ENCODE data around the gene PTK7. TPM values are rescaled to one million over a fixed set of nuclear protein-coding genes. Genes with fewer than 3 reads are reported as not detected.
A peak's percentile ranks its signal among the peaks of the same experiment; 100 is the strongest.

Gene PTK7
- total RNA-seq, 1 experiment from 2014 or later, result 105 TPM

GRCh38 chr6:43125555-43125954 is 49.4 kb downstream of the PTK7 start:
- Histone ChIP-seq H3K79me2 (ENCODE audit: insufficient read depth, low read length) (peaks cover 42% of the 10 kb centered on the region), H3K4me2 (ENCODE audit: low read length) (peak overlapping the region; percentile 58), H3K4me3 (replicated peaks in 1 of 2; ENCODE audit: low read depth in 1 of 2, low read length in 2 of 2) (no peak overlapping the region), H3K9ac (ENCODE audit: low read length) (peak overlapping the region; percentile 23; the same call in 1 of the 2 replicates), H3K4me1 (ENCODE audit: control insufficient read depth in 1 of 2, insufficient read depth in 2 of 2, low read length in 2 of 2) (peaks cover 67 to 70% of the 10 kb centered on the region in 2 experiments), H3K36me3 (ENCODE audit: control insufficient read depth in 1 of 2, insufficient read depth in 2 of 2, low read length in 2 of 2) (peaks cover 0 to 4% of the 10 kb centered on the region in 2 experiments; a peak in 1 of 4 replicates), H3K9me2 (ENCODE audit: insufficient read depth) (no peaks in the 10 kb centered on the region), H2AFZ (ENCODE audit: low read depth, low read length, poor library complexity, severe bottlenecking) (no peak overlapping the region), H3K27me3 (ENCODE audit: insufficient read depth, low read length) (no peaks in the 10 kb centered on the region), H3K9me3 (ENCODE audit: control insufficient read depth in 1 of 2, insufficient read depth in 1 of 2, low read depth in 1 of 2, low read length in 2 of 2) (no peaks in the 10 kb centered on the region), H4K20me1 (ENCODE audit: insufficient read depth) (no peaks in the 10 kb centered on the region; the same call in 1 of the 2 replicates), H3K27ac (ENCODE audit: low read depth, low read length) (no peak overlapping the region)
- DNase-seq (ENCODE audit: low read depth, low spot score), result no peak
- RAD21 ChIA-PET (ENCODE audit: low non-redundant PET in 1 of 2, low total read pairs in 2 of 2, uncharacterized antibody in 2 of 2, unreplicated experiment in 2 of 2), result interaction anchor here in 1 of 2 experiments (0.6 to 0.9 kb wide), 2 partner anchors 50 to 62 kb away, joined by 3 read pairs; partner anchors contain the start of gene PTK7
- no TSS peak for BruUV-seq (replicated peaks)
- TF ChIP-seq RAD21 (IDR thresholded peaks at IDR 0.05; ENCODE audit: low read depth) (no peak), EZH2 (IDR thresholded peaks at IDR 0.05) (no peak), POLR2A (IDR thresholded peaks at IDR 0.05; ENCODE audit: borderline replicate concordance, extremely low read depth, insufficient read depth, insufficient read length) (no peak)
- CTCF ChIA-PET, result interaction anchor here (0.6 kb wide), 1 partner anchor 458 kb away, joined by 3 read pairs; no protein-coding TSS in a partner anchor
- intact Hi-C loops (cut with micrococcal nuclease), result no loop called here
- POLR2A ChIA-PET, result no interaction called here
- ATAC-seq, result no peak

- BruUV-seq (replicated peaks), result no TSS peak
- Histone ChIP-seq H3K4me1 (ENCODE audit: control insufficient read depth in 1 of 2, insufficient read depth in 2 of 2, low read length in 2 of 2) (peaks cover 51 to 54% of the 10 kb centered on the region in 2 experiments), H3K4me2 (ENCODE audit: low read length) (no peak overlapping the region), H3K9me2 (ENCODE audit: insufficient read depth) (no peaks in the 10 kb centered on the region), H3K27ac (ENCODE audit: low read depth, low read length) (no peak overlapping the region), H2AFZ (ENCODE audit: low read depth, low read length, poor library complexity, severe bottlenecking) (no peak overlapping the region), H3K9ac (ENCODE audit: low read length) (no peak overlapping the region), H3K4me3 (replicated peaks in 1 of 2; ENCODE audit: low read depth in 1 of 2, low read length in 2 of 2) (no peak overlapping the region), H3K27me3 (ENCODE audit: insufficient read depth, low read length) (no peaks in the 10 kb centered on the region), H3K9me3 (ENCODE audit: control insufficient read depth in 1 of 2, insufficient read depth in 1 of 2, low read depth in 1 of 2, low read length in 2 of 2) (no peaks in the 10 kb centered on the region), H4K20me1 (ENCODE audit: insufficient read depth) (no peaks in the 10 kb centered on the region), H3K36me3 (ENCODE audit: control insufficient read depth in 1 of 2, insufficient read depth in 2 of 2, low read length in 2 of 2) (peaks cover 0 to 4% of the 10 kb centered on the region in 2 experiments; a peak in 2 of 4 replicates), H3K79me2 (ENCODE audit: insufficient read depth, low read length) (peaks cover 32% of the 10 kb centered on the region; the same call in 1 of the 2 replicates)
- intact Hi-C loops (cut with micrococcal nuclease), result no loop called here
- RAD21 ChIA-PET (ENCODE audit: low non-redundant PET in 1 of 2, low total read pairs in 2 of 2, uncharacterized antibody in 2 of 2, unreplicated experiment in 2 of 2), result no interaction called here
- CTCF ChIA-PET, result no interaction called here
- ATAC-seq (no peak), DNase-seq (ENCODE audit: low read depth, low spot score) (no peak)
- TF ChIP-seq REST (IDR thresholded peaks at IDR 0.05; ENCODE audit: low read depth) (no peak), POLR2A (IDR thresholded peaks at IDR 0.05; ENCODE audit: borderline replicate concordance, extremely low read depth, insufficient read depth, insufficient read length) (no peak), ELF1 (IDR thresholded peaks at IDR 0.05; ENCODE audit: borderline replicate concordance, low read depth) (no peak), RAD21 (IDR thresholded peaks at IDR 0.05; ENCODE audit: low read depth) (no peak), CEBPB (IDR thresholded peaks at IDR 0.05; ENCODE audit: low read depth) (no peak), EZH2phosphoT487 (IDR thresholded peaks at IDR 0.05; ENCODE audit: borderline replicate concordance) (no peak), EZH2 (IDR thresholded peaks at IDR 0.05) (no peak), SRF (IDR thresholded peaks at IDR 0.05; ENCODE audit: low read depth) (no peak)
- TF ChIP-seq, protein P1, sequence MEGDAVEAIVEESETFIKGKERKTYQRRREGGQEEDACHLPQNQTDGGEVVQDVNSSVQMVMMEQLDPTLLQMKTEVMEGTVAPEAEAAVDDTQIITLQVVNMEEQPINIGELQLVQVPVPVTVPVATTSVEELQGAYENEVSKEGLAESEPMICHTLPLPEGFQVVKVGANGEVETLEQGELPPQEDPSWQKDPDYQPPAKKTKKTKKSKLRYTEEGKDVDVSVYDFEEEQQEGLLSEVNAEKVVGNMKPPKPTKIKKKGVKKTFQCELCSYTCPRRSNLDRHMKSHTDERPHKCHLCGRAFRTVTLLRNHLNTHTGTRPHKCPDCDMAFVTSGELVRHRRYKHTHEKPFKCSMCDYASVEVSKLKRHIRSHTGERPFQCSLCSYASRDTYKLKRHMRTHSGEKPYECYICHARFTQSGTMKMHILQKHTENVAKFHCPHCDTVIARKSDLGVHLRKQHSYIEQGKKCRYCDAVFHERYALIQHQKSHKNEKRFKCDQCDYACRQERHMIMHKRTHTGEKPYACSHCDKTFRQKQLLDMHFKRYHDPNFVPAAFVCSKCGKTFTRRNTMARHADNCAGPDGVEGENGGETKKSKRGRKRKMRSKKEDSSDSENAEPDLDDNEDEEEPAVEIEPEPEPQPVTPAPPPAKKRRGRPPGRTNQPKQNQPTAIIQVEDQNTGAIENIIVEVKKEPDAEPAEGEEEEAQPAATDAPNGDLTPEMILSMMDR (IDR thresholded peaks at IDR 0.05 in 2 of 3, conservative IDR thresholded peaks at IDR 0.05 in 1 of 3; ENCODE audit: borderline replicate concordance in 1 of 3, insufficient read depth in 1 of 3, low read depth in 2 of 3, low read length in 2 of 3), result no peak
- POLR2A ChIA-PET, result no interaction called here
These were observed 51.1 kb downstream of the PTK7 start for GRCh38 chr6:43127180-43127579.
